GM13976 (cell line): ENCODE results near the gene EDEM3.
A peak's percentile ranks its signal among the peaks of the same experiment; 100 is the strongest.

Experiments
- DNase-seq: peaks from one replicate; pipeline ENCODE4 v3.0.0; 2012; ENCODE audit warnings: low spot score
- in situ Hi-C: fragments of 300-500 bp; cut with MboI; formaldehyde crosslinking; loops from one replicate; pipeline ENCODE4 v1.12.0; 2022; ENCODE audit warnings: low sequenced_read_pairs, mixed read lengths, inconsistent platforms; ENCODE audit not compliant: unreplicated experiment
- TF ChIP-seq, protein P1 (sequence below): IDR thresholded peaks from 2 replicates; pipeline ENCODE4 v1.5.1; 2012; ENCODE audit warnings: borderline replicate concordance, mild to moderate bottlenecking; ENCODE audit not compliant: insufficient read depth; ENCODE audit errors: extremely low read depth, missing control alignments, control extremely low read depth

The EDEM3 gene

DNA sequence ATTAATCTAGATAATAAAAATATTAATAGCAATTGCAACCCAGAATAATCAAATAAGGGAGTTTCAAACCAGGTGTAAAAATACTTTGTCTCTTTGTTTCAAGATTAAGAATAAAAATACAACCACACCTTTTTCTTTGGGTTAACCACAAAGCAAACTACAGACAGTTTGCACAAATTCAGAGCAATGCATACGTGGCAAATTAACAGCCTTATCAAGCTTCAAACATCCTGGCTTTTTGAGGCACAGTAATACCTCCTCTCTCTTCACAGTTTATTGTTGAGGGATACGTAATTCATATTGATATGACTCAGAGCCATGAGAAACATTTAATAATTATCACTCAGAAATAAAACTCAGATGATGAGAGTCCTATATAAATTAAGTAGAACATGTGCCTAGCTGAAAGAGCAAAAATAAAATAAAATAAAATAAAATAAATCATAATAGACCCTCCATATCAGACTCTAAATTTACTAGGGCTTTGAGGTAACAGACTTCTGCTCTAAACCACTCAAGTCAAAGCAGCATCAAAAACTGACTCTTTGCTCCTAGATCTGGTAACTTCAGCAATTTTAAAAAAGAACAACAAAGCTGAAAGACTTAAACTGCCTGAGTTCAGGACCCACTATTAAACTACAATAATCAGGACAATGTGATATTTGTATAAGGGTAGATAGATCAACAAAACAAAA, 11.4 kb downstream of the EDEM3 start:
- DNase-seq = peak; percentile 36
- in situ Hi-C loops = no loop called here
- TF ChIP-seq, protein P1, sequence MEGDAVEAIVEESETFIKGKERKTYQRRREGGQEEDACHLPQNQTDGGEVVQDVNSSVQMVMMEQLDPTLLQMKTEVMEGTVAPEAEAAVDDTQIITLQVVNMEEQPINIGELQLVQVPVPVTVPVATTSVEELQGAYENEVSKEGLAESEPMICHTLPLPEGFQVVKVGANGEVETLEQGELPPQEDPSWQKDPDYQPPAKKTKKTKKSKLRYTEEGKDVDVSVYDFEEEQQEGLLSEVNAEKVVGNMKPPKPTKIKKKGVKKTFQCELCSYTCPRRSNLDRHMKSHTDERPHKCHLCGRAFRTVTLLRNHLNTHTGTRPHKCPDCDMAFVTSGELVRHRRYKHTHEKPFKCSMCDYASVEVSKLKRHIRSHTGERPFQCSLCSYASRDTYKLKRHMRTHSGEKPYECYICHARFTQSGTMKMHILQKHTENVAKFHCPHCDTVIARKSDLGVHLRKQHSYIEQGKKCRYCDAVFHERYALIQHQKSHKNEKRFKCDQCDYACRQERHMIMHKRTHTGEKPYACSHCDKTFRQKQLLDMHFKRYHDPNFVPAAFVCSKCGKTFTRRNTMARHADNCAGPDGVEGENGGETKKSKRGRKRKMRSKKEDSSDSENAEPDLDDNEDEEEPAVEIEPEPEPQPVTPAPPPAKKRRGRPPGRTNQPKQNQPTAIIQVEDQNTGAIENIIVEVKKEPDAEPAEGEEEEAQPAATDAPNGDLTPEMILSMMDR = no peak

DNA sequence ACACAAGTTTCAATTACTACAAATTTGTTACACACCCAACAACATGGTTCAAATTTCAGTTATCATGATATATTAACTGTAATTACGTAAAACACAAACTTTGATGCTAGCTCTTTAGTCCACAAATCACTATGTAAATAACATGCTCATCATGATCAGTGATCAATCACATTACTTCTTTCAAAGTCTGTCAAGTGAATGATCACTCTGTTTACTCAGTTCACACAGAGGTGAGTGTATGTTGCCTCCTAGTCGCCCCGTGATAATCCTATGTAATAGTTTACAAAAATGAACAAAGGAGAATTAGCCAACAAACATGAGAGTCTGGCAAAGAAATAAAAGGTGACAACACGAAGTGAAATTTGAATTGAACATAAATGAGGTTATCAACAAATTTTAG, 14.3 kb downstream of the EDEM3 start:
- TF ChIP-seq, protein P1 = no peak
- in situ Hi-C loops = no loop called here
- DNase-seq = no peak

DNA sequence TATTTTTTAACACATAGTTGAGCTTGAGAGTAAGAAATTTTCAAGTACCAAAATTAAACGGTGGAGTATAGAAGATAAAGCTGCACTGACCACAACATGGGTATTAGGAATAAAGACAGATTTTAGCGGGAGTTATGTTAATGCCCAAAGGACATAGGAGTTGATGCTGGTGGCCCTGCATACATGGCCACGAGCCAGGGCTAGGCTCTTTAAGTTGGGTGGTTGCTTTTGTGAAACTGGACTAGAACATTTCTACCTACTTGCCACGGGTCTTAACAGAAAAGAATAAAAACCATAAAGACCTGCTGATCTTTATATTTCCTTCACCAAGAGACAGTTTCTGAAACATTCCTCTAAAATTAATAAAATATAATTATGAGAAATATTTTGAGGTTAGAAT, 14.9 kb downstream of the EDEM3 start:
- in situ Hi-C loops = no loop called here
- TF ChIP-seq, protein P1 = no peak
- no peak for DNase-seq

DNA sequence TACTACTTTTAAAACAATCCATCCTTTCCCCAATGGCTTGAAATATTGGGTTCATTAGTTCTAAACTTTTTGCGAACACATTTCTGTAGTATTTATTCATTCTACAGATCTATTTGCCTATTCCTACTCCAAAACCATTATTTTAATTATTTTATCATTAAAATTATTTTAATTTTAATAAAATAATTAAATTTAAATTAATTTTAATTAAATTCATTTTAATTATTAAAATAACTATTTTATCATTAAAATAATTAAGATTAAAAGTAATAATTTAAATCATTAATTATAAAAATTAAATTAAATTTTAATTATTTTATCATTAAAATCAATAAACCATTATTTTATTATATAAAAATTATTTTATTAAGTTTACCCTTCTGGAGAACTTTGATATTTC, 15.6 kb downstream of the EDEM3 start:
- no peak for DNase-seq
- TF ChIP-seq, protein P1 = no peak
- in situ Hi-C loops = no loop called here

DNA sequence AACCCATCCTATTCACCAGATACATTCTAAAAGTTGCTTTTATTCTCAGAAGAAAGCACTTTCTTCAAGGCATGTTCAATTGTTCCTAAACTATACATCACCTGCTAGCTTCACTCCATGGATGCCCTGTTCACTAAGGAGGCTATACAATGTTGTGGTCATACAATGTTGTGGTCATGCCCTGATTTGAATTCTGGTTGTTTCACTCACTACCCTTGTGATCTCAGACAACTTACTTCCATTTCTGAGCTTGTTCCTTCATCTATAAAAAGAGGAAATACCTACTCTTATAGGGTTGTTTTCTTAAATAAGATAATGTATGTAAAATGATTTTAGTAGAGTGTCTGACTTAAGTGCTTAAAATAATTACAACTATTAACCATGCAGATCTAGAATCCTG, 19.7 kb downstream of the EDEM3 start:
- TF ChIP-seq, protein P1 = no peak
- in situ Hi-C loops = no loop called here
- no peak for DNase-seq

DNA sequence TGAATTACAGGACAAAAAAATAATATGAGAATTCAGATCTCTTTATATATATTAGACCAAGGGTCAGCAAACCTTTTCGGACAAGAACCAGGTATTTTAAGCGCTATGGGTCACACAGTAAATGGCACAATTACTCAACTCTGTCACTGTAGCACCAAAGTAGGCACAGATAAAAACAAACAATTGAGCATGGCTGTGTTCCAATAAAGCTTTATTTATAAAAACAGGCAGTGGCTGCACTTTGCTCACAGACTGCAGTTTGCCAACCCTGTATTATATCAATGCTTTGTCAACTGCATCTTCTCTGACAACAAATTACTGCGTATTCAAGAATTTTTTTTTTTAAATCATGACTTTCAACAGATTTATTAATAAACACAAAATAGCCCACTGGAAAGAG, 29.8 kb downstream of the EDEM3 start:
- no peak for DNase-seq
- TF ChIP-seq, protein P1 = no peak
- in situ Hi-C loops = no loop called here
